CD4-positive, alpha-beta T cell treated with Interleukin-4 for 4 hours (primary cell): ENCODE data around the gene TSPOAP1.

Experiments
- DNase-seq: peaks from one replicate; pipeline ENCODE4 v3.0.0-alpha.2; 2020

The TSPOAP1 gene

GRCh38 chr17:58272367-58273280, 56.0 kb downstream of the TSPOAP1 start:
- no peak for DNase-seq

- no peak for DNase-seq
Observed at GRCh38 chr17:58271216-58271931, 57.2 kb downstream of the TSPOAP1 start.

DNA sequence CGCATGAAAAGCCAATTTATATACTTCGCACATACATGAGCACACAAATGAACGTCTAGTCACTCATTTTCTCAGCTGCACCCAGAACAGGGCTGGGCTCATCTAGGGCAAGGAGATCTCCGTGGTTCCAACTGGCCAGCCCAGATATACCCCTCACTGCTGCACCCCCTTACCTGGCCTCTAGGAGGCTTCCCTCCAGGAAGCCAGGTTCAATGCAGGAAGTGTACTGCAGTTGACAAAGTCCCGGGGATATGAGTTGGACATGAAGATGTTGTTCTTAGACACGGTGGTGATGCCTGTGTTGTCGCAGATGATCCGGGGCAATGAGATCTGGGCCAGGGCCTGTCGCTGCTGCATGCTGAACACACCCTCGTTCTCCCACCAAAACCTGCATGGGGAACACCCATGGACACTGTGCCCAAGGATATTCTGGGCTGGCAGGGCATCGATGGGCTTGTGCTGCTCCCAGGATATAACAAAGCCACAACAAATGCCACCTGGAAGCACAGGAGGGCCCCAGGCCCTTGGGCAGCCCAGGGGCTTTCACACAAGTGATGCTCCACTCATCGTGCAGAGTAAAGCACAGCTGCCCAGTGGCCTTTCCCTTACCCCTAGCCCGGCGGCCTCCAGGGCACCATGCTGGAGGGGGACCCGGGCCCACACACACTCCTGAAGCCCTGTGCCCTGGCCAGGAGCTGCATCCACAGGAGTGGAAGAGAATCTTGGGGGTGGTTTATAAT, 57.9 kb downstream of the TSPOAP1 start:
- DNase-seq: no peak

- no peak for DNase-seq
Observed at GRCh38 chr17:58269557-58270291, 58.9 kb downstream of the TSPOAP1 start.

DNA sequence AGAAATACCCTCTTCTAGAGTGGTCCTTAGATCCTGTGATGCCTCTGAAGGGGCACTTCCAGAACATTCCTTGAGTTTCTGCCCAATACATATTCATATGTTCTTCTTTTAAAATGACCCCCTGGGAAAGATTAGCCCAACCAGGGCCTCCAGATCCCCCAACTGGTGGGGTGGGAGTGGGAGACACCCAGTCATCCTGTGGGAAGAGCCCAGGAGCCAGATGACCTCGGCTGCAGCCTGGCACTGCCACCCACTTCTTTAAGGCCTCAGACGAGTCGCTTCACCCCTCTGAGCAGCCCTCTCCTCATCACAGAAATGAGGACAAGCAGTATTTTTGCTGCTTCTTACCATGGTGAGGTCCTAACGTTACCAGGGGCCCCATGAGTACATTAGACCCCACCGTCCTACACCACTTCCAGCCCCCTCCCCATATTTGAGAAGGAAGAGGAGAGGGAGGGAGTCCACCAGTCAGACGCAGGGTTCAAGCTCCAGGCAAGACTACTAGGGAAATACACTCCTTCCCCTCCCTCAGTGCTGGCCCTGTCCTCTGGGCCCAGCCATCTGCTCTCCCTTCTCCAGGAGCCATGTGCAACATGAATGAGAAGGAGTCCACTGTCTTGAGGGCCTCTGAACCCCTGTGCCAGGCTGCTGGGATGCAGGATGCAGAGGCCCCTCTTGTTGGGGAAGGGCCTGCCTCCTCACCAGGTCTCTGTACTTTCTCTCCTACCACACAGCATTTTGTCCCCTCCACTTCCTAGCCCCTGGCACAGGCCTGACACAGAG, 59.6 kb downstream of the TSPOAP1 start:
- DNase-seq: no peak

DNA sequence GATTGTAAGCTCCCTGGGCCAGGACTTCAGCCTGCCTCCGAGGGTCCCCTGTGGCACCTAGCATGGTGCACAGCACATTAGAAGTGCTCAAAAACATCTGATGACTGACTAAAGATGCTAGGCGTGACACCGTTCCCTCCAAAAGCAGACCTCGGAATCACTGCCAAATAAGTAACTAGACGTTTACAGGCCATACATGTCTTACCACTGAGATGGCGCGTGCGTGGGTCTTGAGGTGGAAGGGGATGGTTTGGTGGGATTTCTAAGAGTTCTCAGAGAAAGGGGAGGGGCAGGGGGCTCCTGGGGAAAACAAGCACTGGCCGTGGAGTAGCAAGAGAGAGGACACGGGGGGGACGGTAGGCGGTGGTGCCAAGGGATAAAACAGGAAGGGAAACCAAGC, 60.3 kb downstream of the TSPOAP1 start:
- DNase-seq: no peak

DNA sequence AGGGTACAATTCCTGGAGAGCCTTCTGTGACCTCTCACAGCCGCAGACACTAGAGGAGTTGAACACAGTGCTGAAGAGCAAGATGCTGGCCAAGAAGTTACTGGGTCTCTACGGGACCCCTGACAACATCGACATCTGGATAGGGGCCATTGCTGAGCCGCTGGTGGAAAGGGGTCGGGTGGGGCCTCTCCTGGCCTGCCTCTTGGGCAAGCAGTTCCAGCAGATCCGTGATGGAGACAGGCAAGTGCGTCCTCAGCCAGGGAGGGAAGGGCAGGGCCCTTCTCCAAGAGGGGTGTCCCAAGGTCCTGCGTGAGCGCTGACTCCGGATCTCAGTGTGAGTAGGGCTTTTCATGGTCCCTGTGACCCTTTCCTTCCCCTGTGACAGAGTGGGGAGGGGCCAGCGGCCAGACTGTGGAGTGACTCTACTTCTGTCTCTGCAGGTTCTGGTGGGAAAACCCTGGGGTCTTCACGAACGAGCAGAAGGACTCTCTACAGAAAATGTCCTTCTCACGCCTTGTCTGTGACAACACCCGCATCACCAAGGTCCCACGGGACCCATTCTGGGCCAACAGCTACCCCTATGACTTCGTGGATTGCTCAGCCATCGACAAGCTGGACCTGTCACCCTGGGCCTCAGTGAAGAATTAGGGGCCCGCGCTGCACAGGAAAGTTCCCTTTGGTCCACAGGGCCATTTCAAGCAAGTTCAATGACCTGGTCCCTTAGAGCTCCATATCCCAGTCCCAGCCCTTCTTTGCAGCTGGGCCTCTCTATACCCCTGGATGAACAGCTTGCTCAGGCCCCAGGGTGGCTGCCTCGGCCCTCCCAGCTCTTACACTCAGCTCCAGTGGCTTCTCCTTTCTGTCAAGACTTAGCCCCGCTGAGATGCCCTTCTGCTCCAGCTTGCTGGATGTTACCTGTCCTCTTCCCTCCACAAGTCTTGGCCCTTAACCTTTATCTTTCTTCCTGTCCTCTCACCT, 61.0 kb downstream of the TSPOAP1 start:
- DNase-seq: no peak

- no peak for DNase-seq
Observed at GRCh38 chr17:58265902-58266875, 62.4 kb downstream of the TSPOAP1 start.

- no peak for DNase-seq
Observed at GRCh38 chr17:58265271-58265670, 63.3 kb downstream of the TSPOAP1 start.

GRCh38 chr17:58264407-58265103, 64.0 kb downstream of the TSPOAP1 start:
- DNase-seq: no peak

- no peak for DNase-seq
Observed at GRCh38 chr17:58263773-58264172, 64.8 kb downstream of the TSPOAP1 start.

DNA sequence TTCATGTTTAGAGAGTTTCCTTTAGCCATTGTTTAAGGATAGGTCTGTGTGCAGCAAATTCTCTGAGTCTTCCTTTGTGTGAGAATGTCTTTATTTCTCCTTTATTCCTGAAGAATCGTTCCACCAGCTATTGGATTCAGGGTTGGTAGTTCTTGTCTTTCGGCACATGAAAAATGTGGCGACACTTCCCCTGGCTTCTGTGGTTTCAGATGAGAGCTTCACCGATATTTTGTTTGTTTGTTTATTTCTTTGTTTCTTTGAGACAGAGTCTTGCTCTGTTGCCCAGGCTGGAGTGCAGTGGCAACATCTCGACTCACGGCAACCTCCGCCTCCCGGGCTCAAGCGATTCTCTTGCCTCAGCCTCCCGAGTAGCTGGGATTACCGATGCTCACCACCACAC, 66.4 kb downstream of the TSPOAP1 start:
- DNase-seq: no peak

DNA sequence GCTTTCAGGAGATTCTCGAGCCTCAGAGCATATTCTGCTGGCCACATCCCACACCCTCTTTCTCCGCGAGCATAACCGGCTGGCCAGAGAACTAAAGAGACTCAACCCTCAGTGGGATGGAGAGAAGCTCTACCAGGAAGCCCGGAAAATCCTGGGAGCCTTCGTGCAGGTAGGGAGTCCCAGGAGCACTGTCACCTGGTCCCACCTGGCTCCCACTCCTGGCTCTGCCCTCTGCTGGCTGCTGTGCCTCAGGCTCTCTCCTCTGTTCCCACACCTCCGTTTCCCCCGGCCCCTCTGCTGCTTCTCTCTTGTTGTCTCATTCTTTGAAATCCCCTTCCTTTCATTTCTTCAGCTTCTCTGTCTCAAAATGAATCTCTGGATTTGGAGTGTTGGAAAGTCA, 73.8 kb downstream of the TSPOAP1 start:
- DNase-seq: no peak

DNA sequence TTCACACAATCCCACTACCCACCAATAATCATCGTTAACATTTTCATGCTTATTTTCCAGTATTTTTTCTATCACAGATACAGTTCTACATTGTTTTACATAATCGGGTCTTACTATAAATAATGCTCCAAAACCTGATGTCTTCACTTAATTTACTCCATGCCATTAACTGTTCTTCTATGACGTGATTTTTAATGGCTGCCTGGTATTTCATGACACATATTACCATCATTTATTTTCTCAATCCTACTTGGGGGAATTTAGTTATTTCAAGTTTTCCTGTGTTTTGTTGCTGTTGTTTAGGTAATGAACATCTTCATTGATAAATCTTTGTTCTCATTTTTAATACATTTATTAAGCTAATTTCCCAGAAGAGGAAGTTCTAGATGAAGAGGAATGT, 75.5 kb downstream of the TSPOAP1 start:
- no peak for DNase-seq

DNA sequence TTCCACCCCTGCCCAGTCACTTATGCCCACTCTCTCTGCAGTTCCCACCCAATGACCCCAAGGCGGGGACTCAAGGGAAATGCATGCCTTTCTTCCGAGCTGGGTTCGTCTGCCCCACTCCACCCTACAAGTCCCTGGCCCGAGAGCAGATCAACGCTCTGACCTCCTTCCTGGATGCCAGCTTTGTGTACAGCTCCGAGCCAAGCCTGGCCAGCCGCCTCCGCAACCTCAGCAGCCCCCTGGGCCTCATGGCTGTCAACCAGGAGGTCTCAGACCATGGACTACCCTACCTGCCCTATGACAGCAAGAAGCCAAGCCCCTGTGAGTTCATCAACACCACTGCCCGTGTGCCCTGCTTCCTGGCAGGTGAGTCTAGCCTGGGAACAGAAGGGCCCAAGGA, 76.5 kb downstream of the TSPOAP1 start:
- no peak for DNase-seq
